Right renal cortex interstitium (tissue), 3 donors: ENCODE measurements around the gene DDR1. TPM values are rescaled to one million over a fixed set of nuclear protein-coding genes. Genes with fewer than 3 reads are reported as not detected.
A peak's percentile ranks its signal among the peaks of the same experiment; 100 is the strongest.
"Not testable (repeated sequence)": the region's sequence is repeated elsewhere in the genome, so short reads cannot be mapped to it uniquely, and the experiment has no call there.

Experiments used
- DNase-seq, 3 donors: peaks; one replicate each; pipeline ENCODE4 v3.0.0-alpha.2; 2013; ENCODE audit warnings: low read depth in 3 of 3, low spot score in 2 of 3
- polyA plus RNA-seq, 3 donors: library from polyadenylated mRNA; unstranded; fragments of 120-200 nt; gene quantifications; one replicate each; pipeline ENCODE4 v1.2.1, GENCODE V29; 2013; ENCODE audit not compliant: insufficient read length in 3 of 3

DDR1 gene
- polyA plus RNA-seq, 3 donors, result 139 to 163 (median 149) TPM

GRCh38 chr6:30891816-30892538, 7.7 kb downstream of the DDR1 start:
- no peak for DNase-seq

GRCh38 chr6:30893001-30893591, 8.8 kb downstream of the DDR1 start:
- DNase-seq, result no peak

GRCh38 chr6:30893666-30894065, 9.3 kb downstream of the DDR1 start:
- no peak for DNase-seq

- no peak for DNase-seq
These were observed 10.1 kb downstream of the DDR1 start for GRCh38 chr6:30894381-30894780.

GRCh38 chr6:30894935-30895334, 10.6 kb downstream of the DDR1 start:
- DNase-seq, result no peak

- no peak for DNase-seq
These were observed 11.0 kb downstream of the DDR1 start for GRCh38 chr6:30895343-30895742.

GRCh38 chr6:30896541-30896940, 12.2 kb downstream of the DDR1 start:
- no peak for DNase-seq

- DNase-seq, result no peak
These were observed 13.6 kb downstream of the DDR1 start for GRCh38 chr6:30897882-30898281.

GRCh38 chr6:30898750-30899360, 14.5 kb downstream of the DDR1 start:
- no peak for DNase-seq

GRCh38 chr6:30900863-30901417, 16.6 kb downstream of the DDR1 start:
- no peak for DNase-seq

GRCh38 chr6:30901436-30901835, 17.1 kb downstream of the DDR1 start:
- DNase-seq, result no peak

- not testable (repeated sequence) for DNase-seq
These were observed 17.9 kb downstream of the DDR1 start for GRCh38 chr6:30902196-30902595.

- DNase-seq, result no peak
These were observed 18.4 kb downstream of the DDR1 start for GRCh38 chr6:30902709-30903108.

GRCh38 chr6:30903236-30903635, 18.9 kb downstream of the DDR1 start:
- DNase-seq, result no peak

GRCh38 chr6:30907290-30907757, 23.0 kb downstream of the DDR1 start:
- DNase-seq, result peak in 1 of 3 donors; percentile 3

GRCh38 chr6:30907758-30908591, 23.7 kb downstream of the DDR1 start, which contains the start of gene GTF2H4:
Gene GTF2H4, plus strand, starts transcription at chr6:30908207.
- DNase-seq, result peak in 2 of 3 donors; percentile 83 to 98

GRCh38 chr6:30908700-30909099, 24.4 kb downstream of the DDR1 start:
- DNase-seq, result no peak

GRCh38 chr6:30910473-30910872, 26.2 kb downstream of the DDR1 start:
- DNase-seq, result not testable (repeated sequence)

GRCh38 chr6:30912746-30913520, 28.6 kb downstream of the DDR1 start:
- DNase-seq, result no peak

- DNase-seq, result no peak
These were observed 29.4 kb downstream of the DDR1 start for GRCh38 chr6:30913721-30914075.
